ENCODE data around the gene SFXN1.

DNA sequence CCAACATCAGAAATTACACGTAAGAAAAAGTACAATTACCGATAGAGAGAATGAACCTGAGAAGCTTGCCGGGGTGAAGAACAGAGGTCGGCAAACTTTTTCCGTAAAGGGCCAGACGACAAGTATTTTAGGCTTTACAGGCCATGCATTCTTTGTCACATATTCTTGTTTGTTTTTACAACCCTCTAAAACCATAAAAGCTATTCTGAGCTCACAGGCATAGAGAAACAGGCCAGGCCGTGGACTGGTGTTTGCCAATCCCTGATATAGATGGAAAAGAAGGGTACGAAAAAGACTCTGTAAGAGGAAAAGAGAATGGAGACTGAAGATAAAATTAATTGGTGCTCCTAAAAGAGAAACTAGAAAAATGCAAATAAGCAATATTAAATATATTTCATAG lies 15.4 kb downstream of the SFXN1 start:
- TF ChIP-seq, protein P1, sequence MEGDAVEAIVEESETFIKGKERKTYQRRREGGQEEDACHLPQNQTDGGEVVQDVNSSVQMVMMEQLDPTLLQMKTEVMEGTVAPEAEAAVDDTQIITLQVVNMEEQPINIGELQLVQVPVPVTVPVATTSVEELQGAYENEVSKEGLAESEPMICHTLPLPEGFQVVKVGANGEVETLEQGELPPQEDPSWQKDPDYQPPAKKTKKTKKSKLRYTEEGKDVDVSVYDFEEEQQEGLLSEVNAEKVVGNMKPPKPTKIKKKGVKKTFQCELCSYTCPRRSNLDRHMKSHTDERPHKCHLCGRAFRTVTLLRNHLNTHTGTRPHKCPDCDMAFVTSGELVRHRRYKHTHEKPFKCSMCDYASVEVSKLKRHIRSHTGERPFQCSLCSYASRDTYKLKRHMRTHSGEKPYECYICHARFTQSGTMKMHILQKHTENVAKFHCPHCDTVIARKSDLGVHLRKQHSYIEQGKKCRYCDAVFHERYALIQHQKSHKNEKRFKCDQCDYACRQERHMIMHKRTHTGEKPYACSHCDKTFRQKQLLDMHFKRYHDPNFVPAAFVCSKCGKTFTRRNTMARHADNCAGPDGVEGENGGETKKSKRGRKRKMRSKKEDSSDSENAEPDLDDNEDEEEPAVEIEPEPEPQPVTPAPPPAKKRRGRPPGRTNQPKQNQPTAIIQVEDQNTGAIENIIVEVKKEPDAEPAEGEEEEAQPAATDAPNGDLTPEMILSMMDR (IDR thresholded peaks at IDR 0.05), result no peak
- TF ChIP-seq POLR2A (IDR thresholded peaks at IDR 0.05), result no peak
